GM12864 (cell line): ENCODE results near the gene C5AR2.
A peak's percentile ranks its signal among the peaks of the same experiment; 100 is the strongest.

ENCODE experiments used
- DNase-seq: peaks from one replicate; pipeline ENCODE4 v3.0.0-alpha.2; 2011; ENCODE audit warnings: low read depth
- H3K4me3 ChIP-seq: 2 replicates; pipeline ENCODE4 v1.5.1; 2011; ENCODE audit warnings: mild to moderate bottlenecking, low read depth, low read length, control low read depth
- CTCF ChIP-seq: IDR thresholded peaks from 2 replicates; pipeline ENCODE4 v1.5.1; 2011; ENCODE audit warnings: low read depth, mild to moderate bottlenecking, moderate library complexity, low read length, control low read depth, inconsistent platforms; ENCODE audit errors: missing control alignments

C5AR2 gene

GRCh38 chr19:47351548-47351947 is 19.6 kb downstream of the C5AR2 start:
- H3K4me3 ChIP-seq, result no peak overlapping the region
- no peak for TF ChIP-seq CTCF
- DNase-seq, result no peak

GRCh38 chr19:47352095-47352494 is 20.1 kb downstream of the C5AR2 start:
- no peak for TF ChIP-seq CTCF
- no peak overlapping the region for H3K4me3 ChIP-seq
- no peak for DNase-seq

- no peak for DNase-seq
- no peak for TF ChIP-seq CTCF
- no peak overlapping the region for H3K4me3 ChIP-seq
Measured at GRCh38 chr19:47353307-47353712, 21.3 kb downstream of the C5AR2 start.

GRCh38 chr19:47356900-47357299 is 24.9 kb downstream of the C5AR2 start:
- TF ChIP-seq CTCF, result no peak
- no peak for DNase-seq
- H3K4me3 ChIP-seq, result no peak overlapping the region

- TF ChIP-seq CTCF, result peak; percentile 38
- DNase-seq, result no peak
- no peak overlapping the region for H3K4me3 ChIP-seq
Measured at GRCh38 chr19:47357788-47358680, 26.1 kb downstream of the C5AR2 start.

GRCh38 chr19:47358936-47359335 is 27.0 kb downstream of the C5AR2 start:
- DNase-seq, result no peak
- H3K4me3 ChIP-seq, result no peak overlapping the region
- no peak for TF ChIP-seq CTCF

GRCh38 chr19:47362321-47362720 is 30.3 kb downstream of the C5AR2 start:
- TF ChIP-seq CTCF, result no peak
- H3K4me3 ChIP-seq, result no peak overlapping the region
- no peak for DNase-seq
